GM19463 (cell line): ENCODE measurements around the gene TMEM203.
A peak's percentile ranks its signal among the peaks of the same experiment; 100 is the strongest.

ENCODE experiments used
- ATAC-seq: cut with Tn5 transposase; IDR thresholded peaks from one replicate; pipeline ENCODE4 v1.9.1; 2021; ENCODE audit warnings: mild to moderate bottlenecking, moderate library complexity; ENCODE audit not compliant: unreplicated experiment

TMEM203 gene

DNA sequence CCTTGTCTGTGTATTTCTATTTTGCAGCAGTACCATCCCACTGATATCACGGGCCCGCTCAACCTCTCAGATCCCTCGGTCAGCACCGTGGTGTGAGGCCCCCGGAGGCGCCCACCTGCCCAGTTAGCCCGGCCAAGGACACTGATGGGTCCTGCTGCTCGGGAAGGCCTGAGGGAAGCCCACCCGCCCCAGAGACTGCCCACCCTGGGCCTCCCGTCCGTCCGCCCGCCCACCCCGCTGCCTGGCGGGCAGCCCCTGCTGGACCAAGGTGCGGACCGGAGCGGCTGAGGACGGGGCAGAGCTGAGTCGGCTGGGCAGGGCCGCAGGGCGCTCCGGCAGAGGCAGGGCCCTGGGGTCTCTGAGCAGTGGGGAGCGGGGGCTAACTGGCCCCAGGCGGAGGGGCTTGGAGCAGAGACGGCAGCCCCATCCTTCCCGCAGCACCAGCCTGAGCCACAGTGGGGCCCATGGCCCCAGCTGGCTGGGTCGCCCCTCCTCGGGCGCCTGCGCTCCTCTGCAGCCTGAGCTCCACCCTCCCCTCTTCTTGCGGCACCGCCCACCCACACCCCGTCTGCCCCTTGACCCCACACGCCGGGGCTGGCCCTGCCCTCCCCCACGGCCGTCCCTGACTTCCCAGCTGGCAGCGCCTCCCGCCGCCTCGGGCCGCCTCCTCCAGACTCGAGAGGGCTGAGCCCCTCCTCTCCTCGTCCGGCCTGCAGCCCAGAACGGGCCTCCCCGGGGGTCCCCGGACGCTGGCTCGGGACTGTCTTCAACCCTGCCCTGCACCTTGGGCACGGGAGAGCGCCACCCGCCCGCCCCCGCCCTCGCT, 37.5 kb downstream of the TMEM203 start:
- peak; percentile 34 for ATAC-seq

- ATAC-seq = no peak
Measured at GRCh38 chr9:137167277-137167746, 38.1 kb downstream of the TMEM203 start.

GRCh38 chr9:137166380-137167229, 38.8 kb downstream of the TMEM203 start:
- ATAC-seq = no peak

GRCh38 chr9:137165250-137165836, 40.1 kb downstream of the TMEM203 start:
- ATAC-seq = no peak

DNA sequence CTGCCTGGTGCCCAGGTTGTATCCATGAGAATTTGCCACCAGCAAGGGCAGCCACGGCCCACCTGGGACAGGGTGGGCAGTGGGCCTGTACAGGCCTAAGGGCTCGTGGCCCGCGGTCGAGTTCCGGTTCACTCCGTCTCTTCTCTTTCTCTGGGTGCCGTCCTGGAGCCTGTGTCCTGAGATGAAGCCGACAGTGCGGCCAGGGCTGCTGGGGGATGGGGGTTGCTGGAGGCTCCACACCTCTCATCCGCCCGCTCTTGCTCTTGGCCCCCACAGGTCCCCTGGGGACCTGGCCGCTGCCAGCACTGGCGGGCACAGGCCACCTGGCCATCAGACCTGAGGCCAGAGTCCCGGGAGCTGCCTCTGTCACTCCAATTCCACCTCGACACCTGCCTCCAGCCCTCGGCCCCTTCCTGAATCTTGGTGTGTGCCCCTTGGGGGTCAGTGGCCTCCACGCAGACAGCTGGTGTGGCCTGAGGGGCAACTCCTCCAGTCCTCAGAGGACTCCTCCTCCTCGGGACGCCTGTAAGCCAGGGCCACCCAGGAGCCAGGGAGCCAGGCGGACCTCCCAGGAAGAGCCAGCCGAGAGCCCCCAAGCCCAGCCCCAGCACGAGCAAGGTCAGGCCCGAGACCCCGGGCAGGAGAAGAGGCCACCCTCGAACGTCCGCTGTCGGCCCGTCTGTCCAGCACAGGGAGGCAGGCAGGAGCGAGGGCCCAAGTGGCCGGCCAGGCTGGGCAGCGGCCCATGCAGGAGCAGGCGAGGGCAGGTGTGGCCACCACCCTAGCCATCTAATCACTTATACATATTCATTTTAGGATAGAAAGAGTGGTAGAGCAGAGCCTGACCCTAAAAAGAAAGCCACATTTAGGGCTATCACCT, 40.8 kb downstream of the TMEM203 start:
- no peak for ATAC-seq

DNA sequence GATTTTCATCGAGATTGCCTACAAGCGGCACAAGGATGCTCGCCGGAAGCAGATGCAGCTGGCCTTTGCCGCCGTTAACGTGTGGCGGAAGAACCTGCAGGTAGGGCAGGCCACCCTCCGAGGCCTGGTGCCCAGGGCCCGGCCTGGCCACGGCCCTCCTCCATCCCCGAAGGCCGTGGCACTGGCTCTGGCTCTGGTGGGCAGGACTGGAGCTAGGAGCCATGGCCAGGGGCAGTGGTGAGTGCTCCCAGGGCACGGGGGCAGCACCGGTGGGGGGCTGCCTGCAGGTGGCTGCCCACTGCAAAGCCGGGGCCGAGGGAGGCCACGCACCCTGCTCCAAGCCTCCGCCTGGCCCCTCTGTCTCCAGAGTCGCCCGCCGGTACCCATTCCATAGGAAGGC, 41.6 kb downstream of the TMEM203 start:
- ATAC-seq = no peak

DNA sequence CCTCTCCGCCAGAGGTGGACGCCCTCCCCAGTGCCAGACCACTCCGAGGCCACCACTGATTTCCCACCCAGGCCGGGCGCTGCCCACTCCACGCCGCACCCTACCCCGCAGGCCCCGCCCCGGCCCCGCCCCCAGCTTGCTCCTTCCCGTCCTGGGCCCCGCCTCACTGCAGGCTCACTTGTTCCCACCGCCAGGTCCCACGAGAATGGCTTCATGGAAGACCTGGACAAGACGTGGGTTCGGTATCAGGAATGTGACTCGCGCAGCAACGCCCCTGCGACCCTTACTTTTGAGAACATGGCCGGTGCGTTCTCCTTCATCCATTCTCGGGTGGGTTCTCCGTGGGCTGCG, 42.1 kb downstream of the TMEM203 start:
- ATAC-seq = no peak

DNA sequence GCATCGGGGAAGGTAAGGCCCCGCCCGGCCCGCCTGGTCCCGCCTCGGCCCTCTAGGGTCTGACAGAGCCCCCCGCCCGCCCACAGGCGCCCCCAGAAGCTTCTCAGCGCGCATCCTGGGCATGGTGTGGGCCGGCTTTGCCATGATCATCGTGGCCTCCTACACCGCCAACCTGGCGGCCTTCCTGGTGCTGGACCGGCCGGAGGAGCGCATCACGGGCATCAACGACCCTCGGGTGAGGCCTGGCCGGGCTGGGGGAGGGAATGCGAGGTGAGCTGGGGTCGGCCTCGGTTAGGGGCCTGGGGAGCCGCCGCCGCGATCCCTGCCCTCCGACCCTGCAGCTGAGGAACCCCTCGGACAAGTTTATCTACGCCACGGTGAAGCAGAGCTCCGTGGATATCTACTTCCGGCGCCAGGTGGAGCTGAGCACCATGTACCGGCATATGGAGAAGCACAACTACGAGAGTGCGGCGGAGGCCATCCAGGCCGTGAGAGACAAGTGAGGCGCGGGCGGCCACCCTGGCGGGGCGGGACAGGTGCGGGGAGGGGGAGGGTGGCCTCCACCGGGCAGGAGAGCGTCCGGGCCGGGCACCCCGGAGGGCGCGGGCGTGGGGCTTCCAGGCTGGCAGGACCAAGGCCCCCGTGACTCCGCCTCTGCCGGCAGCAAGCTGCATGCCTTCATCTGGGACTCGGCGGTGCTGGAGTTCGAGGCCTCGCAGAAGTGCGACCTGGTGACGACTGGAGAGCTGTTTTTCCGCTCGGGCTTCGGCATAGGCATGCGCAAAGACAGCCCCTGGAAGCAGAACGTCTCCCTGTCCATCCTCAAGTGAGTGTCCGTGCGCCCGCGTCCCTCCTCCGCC, 42.7 kb downstream of the TMEM203 start:
- ATAC-seq = no peak

DNA sequence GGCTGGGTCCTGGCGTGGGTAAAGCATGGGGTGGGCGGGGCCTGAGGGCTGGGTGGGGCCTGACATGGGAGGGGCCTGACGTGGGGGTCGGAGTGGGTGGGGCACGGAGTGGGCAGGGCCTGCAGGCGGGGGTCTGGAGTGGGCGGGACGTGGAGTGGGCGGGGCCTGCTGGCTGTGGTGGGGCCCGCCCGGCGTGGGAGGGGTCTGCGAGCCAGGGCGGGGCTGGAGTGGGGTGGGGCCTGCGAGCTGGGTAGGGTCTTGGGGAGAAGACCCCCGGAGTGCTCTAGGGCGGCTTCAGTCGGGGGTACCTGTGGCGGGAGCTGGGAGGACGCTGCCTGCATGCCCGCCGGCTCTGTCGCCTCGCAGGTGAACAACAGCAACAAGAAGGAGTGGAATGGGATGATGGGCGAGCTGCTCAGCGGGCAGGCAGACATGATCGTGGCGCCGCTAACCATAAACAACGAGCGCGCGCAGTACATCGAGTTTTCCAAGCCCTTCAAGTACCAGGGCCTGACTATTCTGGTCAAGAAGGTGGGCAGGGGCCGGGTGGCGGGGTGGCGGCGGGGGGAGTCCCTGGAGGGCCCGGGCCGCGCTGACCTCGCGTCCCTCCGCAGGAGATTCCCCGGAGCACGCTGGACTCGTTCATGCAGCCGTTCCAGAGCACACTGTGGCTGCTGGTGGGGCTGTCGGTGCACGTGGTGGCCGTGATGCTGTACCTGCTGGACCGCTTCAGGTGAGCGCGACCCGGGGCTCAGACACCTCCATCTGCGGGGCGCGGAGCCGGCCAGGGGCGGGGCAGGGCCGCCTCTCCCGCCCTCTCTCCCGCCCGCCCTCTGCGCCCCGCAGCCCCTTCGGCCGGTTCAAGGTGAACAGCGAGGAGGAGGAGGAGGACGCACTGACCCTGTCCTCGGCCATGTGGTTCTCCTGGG, 43.6 kb downstream of the TMEM203 start:
- no peak for ATAC-seq

DNA sequence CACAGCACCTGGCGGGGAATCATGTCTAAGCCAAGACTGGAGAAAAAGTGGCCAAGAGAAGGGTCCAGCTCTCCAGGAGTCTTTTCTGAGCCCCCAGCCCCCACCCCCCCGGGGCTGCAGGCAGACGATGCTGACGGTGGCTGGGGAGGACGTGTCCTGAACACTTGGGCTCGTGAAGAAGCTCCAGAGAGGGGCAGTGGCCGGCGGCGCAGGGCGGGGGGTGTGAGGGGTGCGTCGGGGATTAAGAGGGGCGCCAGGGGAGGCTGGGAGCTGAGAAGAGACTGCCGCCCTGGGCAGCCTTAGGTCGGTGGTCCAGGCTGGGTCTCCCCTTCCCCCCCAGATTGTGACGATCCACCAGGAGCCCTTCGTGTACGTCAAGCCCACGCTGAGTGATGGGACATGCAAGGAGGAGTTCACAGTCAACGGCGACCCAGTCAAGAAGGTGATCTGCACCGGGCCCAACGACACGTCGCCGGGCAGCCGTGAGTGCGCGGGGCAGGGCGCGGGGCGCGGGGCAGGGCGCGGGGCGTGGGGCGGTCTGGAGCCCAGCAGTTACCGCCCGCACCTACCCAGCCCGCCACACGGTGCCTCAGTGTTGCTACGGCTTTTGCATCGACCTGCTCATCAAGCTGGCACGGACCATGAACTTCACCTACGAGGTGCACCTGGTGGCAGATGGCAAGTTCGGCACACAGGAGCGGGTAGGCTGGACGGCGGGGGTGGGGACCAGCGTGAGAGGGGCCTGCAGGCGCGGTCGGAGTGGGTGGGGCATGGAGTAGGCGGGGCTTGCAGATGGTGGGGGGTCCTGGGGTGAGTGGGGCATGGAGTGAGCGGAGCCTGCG, 44.5 kb downstream of the TMEM203 start:
- no peak for ATAC-seq

DNA sequence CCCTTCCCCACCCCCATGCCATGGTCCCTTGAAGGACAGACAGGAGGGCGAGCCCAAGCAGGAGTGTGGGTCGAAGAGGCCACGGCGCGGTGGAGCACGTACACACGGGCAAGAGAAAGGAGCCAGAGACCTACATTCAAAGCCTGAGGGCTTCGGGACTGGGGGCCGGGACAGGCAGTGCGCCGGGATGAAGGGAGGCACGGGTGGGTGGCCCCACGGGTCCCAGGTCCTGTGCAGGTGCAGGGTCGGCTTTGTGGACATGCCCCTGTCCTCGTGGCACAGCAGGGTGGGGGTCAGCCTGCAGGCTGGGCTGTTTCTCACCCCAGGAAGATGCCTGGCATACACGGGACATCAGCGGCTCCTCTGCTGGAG, 45.4 kb downstream of the TMEM203 start:
- ATAC-seq = no peak

DNA sequence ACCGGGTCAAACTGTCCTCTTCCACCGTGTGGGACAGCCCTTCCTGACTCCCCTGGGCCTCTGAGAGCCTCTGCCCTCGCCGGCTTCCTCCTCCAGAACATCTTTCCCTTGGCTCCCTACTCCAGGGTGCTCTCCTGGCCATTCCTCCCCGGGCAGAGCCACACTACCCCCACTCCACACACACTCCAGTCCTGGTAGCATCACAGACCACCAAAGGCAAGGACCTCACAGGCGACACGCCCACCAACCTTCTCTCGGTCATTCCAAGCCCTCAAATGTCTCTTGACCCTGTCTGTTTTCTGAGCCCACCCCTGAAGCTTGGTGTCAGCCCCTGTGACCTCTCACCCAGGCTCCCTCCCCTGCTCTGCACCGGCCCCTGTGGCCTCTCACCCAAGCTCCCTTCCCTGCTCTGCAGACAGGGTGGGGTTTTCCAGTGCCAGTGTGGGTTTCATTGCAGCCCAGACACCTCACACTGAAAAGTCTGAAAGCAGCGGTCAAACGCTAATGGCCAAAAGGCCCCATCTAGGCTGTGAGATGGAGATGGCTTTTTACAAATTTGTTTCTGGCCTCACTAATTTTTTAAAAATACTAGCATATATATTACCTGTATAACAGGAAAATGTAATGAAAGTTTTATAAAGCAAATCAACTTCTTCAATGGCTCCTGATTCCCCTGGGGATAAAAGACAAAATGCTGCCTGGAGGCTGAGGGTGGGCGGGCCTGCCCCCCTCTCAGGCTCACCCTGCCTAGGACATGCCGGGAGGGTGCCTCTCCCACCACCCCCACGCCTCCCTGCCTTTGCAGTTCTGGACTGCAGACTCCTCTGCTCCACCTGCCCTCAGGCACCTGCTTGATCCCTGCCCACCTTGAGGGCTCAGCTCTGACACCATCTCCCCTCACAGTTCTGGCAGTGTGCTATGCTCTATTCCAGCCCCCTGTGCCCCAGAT, 46.1 kb downstream of the TMEM203 start:
- ATAC-seq = no peak

GRCh38 chr9:137158625-137159024, 46.8 kb downstream of the TMEM203 start:
- ATAC-seq = no peak

DNA sequence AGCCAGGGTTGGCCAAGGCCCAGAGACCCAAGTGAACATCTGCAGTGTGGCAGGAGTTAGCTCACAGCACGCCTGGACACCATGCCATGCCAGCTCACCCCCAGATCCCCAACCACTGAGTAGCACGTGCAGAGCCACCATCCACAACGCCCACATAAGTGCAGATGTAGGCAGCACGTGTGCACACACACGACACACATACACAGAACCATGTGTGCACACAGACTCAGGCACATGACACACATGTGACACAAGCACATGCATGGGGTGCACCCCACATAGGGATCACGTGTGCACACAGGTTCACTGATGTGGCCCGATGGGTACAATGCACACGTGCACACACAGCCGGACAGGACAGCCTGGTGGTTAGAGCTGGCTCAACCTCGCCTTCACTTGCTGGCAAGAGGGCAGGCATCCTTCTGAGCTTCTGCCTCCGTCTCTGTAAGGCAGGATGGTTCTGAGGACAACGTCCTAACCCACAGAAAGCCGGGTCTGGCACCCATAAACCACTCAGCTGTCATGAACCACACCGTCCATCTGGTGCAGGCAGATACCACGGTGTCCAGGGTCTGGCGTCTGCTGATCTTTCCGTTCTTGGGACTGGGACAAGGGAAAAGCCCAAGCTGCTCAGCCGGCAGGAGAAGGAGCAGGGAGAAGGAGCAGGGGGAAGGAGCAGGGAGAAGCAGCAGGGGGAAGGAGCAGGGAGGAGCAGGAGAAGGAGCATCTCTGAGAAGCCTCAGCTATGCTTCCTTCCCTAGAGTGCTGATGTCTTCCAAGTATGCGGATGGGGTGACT, 47.6 kb downstream of the TMEM203 start:
- no peak for ATAC-seq

DNA sequence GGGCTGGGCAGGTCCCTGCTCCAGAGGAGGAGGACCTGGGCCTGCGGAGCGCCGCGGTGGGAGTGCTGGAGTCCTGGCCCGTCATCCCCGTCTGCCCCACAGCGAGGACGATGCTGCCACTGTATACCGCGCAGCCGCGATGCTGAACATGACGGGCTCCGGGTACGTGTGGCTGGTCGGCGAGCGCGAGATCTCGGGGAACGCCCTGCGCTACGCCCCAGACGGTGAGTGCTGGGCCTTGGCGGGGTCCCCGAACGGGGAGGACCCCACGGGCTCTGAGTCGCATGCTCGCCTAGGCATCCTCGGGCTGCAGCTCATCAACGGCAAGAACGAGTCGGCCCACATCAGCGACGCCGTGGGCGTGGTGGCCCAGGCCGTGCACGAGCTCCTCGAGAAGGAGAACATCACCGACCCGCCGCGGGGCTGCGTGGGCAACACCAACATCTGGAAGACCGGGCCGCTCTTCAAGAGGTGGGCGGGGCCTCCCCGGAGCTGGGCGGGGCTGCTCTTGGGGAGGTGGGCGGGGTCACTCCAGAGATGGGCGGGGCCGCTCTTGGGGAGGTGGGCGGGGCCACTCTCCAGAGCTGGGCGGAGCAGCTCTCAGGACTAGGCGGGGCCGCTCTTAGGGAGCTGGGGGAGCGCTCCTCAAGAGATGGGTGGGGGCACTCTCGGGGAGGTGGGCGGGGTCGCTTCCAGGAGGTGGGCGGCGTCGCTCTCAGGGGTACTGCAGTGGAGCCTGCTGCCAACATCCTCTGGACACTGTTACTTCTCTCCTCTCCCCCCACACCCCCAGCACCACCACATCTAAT, 48.7 kb downstream of the TMEM203 start:
- no peak for ATAC-seq
